ENCODE measurements around the gene ZNF611.
"Not testable (repeated sequence)": the region's sequence is repeated elsewhere in the genome, so short reads cannot be mapped to it uniquely, and the experiment has no call there.

Gene ZNF611

DNA sequence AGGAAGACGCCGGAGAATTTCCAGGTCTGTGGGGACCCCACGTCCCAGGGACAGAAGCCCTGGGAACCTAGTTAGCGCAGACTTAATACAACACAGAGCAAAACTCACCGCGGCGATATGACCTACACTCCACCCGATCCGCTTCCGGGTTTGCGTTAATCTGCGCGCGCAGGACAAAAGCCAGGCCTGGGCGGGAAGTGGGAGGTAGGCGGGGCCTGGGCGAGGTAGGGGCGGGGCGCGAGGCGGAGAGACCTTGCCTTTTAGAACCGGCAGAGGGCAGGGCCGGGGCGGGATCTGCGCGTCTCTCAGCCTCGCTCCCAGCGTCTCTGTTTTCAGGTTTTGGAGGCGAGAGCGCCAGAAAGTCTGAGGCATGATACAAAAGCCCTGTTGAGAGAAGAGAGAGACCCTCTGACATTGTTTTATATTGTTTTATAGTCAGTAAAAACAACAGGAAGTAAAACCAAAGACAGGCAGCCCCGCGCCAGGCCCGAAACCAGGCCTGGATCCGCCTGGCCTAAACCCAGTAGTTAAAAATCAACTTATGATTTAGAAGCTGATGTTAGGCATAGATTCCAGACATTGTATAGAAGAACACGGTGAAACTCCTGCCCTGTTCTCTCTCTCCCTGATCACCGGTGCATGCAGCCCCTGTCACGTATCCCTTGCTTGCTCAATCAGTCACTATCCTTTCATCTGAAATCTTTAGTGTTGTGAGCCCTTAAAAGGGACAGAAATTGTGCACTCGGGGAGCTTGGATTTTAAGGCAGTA, at the start of gene ZNF611:
Gene ZNF611 (minus strand): TSS at position 152 of the 769 bp plus-strand sequence. CDS start 19,150 bp downstream, outside the sequence.
- peak; percentile 37 to 98 (median 92) for DNase-seq

DNA sequence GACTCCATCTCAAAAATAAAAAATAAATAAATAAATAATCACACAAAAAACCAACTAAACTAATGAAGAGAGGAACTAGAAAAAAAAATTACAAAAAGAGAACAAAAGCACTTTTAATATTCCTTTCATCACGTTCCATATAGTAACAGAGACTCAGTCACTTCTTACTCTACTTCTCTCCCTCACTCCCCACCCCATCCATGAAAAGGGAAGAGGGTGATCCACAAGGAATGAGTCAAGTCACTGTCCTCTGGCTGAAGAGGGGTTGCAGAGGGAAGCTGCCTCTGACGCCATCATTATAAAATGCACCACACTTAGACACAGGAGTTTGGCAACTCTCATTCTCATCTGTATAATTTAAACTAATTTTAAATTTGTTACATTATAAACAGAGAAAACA, 48.0 kb upstream of the ZNF611 start:
- DNase-seq, result not testable (repeated sequence)

DNA sequence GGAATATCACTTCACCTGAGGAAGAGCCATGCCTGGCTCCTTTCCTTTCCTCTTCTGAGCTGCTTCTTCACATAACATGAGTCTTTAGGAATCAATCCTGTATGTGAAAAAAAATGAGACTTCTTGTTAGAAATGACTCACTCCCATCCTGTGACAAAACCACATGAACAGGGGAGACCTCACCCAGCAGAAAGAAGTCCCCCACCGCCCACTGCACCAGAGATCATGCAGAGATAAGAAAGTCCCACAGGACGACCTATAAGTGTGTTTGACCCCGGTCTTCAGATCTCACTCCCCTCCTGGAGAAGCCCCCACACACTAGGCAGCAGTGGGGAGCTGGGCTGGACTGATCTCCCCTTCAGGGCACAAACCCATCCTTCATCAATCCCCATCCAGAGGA, 44.0 kb upstream of the ZNF611 start:
- DNase-seq, result no peak

DNA sequence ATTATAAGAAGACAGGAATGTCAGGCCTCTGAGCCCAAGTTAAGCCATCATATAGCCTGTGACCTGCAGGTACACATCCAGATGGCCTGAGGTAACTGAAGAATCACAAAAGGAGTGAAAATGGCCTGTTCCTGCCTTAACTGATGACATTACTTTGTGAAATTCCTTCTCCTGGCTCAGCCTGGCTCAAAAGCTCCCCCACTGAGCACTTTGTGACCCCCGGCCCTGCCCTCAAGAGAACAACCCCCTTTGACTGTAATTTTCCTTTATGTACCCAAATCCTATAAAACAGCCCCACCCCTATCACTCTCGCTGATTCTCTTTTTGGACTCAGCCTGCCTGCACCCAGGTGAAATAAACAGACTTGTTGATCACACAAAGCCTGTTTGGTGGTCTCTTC, 21.6 kb upstream of the ZNF611 start:
- not testable (repeated sequence) for DNase-seq

DNA sequence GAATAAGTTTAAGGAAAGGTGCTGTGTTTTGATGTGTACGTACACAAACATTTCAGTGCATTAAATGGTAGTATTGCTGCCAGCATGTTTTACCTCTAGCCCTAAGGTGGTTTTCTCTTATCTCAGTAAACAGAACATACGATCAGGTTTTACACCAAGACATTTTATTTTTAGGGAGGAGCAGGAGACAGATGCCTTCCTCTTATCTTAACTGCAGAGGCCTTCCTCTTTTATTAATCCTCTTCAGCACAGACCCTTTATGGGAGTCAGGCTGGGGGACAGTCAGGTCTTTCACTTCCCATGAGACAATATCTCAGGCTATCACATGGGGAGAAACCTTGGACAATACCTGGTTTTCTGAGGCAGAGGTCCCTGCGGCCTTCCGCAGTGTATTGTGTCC, 14.9 kb upstream of the ZNF611 start:
- DNase-seq, result no peak

DNA sequence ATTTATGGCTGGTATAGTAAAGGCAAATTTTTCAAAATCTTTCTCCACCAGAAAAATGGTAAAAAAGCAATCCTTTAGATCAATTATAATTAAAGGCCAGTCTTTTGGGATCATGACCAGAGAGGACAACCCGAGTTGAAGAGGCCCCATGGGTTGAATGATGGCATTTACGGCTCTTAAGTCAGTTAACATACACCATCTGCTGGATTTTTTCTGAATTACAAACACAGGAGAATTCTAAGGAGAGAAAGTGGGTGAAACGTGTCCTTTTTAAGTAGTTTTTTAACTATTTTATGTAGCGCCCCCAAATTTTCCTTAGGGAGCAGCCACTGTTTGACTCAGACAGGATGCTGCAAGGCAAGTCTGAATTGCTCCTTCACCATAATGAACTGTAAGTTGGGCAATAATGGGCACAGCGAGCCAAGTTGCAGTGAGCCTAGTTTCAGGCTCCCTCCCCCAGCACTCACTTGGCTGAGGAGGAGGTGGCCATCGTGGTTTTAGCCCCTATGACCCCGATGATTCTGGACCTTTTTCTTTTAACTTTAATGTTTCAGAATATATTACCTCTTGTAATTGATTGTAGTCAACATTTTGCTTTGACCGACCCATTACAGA, 13.6 kb upstream of the ZNF611 start:
- peak in 5 of 56 donors; percentile 0 to 41 (median 7) for DNase-seq

DNA sequence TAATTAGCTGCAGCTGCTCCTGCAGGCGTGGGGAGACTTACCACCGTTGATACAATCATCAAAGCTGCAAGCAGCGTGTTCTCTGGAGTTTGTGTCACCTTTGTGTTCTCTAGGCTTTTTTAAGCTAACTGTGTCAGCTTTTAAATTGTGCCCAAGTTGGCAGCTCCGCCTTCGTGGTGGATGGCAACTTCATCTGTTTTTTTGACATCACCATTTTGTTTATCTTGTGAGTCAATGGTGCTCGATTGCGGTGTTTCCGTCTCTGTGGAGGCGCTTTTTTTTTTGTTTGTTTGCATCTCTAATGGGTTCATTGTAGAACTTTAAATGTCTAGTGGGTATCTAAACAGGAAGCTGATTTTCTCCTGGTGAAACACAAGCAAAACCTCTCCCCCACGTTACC, 11.1 kb upstream of the ZNF611 start:
- not testable (repeated sequence) for DNase-seq

DNA sequence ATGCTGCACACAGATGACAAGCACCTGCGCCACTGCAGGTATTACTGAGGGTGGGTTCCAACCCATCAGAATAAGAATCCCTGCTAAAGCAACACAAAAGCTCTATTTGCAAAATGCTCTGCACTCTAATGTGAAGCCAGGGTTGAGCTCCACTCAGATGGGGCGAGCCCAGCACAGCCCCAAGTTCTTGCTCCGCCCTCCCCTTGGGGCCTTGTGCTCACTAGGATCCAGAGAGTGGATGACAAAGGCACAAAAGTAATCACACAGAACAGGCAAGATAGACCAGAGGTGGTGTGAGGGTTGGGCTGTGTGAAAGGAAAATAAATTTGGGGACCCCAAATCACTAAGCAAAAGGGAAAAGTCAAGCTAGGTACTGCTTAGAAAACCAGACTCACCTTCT, 8.2 kb upstream of the ZNF611 start:
- DNase-seq, result no peak

DNA sequence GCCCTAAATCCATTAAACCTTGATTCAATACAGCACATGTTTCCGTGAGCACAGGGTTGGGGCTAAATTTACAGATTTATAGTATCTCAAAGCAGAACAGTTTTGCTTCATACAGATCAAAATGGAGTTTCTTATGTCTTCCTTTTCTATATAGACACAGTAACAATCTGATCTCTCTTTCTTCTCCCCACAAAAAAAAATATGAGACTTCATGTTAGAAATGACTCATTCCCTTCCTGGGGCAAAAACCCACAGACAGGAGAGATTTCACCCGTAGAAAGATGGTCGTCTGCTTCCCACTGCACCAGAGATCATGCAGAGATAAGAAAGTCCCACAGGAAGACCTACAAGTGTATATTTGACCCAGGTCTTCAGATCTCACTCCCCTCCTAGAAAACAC, 7.7 kb upstream of the ZNF611 start:
- DNase-seq, result no peak

DNA sequence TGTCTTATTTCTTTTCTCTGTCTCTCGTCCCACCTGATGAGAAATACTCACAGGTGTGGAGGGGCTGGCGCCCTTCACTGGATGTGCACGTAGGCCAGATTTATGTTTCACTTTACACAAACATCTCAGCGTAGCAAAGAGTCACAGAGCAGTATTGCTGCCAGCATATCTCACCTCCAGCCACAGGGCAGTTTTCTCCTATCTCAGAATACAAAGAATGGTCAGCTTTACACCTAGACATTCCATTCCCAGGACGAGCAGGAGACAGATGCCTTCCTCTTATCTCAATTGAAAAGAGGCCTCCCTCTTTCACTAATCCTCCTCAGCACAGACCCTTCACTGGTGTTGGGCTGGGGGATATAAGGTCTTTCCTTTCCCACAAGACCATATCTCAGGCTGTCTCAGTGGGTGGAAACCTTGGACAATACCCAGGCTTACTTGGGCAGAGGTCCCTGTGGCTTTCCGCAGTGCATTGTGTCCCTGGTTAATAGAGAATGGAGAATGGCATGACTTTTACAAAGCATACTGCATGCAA, 7.2 kb upstream of the ZNF611 start:
- DNase-seq, result no peak

DNA sequence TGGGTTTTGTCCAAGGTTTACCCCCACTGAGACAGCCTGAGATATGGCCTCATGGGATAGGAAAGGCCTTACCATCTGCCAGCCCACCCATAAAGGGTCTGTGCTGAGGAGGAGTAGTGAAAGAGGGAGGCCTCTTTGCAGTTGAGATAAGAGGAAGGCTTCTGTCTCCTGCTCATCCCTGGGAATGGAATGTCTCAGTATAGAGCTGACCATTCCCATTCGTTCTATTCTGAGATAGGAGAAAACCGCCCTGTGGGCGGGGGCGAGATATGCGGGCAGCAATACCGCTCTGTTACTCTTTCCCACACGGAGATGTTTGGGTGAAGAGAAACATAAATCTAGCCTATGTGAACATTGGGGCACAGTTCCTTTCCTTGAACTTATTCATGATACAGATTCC, 6.5 kb upstream of the ZNF611 start:
- not testable (repeated sequence) for DNase-seq

DNA sequence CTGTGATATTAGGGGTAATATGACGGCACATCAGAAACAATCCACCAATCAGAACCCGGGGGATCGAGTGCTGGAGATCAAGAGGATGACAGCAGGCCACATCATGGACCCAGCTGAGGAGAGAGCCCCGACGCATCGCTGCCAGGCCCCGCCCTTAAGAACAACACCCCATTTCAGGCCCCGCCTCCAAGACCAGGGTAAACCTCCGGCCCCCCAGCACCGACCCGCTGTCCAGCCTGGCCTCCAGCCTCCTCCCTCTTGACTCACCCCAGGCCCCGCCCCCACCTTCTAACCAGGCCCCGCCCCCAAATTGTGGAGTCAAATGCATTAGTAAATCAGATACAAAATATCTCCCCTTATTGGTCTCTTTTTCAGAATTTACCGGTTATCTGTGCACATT, 4.7 kb upstream of the ZNF611 start:
- no peak for DNase-seq

DNA sequence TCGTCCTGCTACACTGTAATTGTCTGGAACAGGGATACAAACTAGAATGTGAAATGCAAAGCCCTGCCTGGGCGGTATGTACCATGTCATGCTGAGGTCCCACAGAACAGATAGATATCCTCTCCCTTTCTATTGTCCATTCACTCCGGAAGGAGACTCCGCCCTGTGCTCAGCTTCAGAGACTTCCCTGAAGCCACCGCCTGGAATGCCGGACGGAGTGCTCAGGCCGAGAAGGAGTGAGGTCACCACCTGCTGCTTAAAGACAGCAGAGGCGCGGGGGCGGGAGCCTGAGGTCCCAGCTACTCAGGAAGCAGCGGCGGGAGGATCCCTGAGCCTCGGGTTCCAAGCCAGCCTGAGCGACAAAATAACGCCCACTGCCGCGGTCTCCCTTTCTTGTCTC, 890 bp upstream of the ZNF611 start:
- peak in 14 of 56 donors; percentile 1 to 46 (median 12) for DNase-seq

DNA sequence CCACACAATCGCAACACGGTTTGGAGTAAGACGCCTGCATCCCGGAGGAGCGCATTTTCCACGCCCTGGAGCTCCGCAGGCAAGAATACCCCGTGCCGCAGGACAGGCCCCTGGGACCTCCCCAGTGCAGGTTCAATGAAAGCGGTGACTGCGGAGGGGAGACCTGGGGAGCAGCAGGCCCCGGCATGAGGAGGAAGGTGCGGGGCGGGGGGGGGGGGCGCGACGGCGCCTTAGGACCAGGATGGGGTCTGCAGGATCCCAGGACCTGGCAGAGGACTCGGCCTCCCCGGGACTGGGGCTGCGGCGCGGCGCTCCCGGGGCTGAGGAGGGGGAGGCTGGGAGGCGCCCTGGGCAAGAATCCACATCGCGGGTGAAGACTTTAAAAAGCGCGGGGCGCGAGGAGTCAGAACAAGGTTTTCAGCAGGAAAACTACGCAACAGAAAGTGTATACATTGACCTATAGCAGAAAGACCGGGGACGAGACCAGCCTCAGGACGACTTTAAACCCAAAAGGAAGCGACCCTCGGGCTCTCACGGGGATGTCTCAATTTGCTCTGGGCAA, 432 bp downstream of the ZNF611 start:
- DNase-seq, result peak in 13 of 56 donors; percentile 17 to 51 (median 34)

DNA sequence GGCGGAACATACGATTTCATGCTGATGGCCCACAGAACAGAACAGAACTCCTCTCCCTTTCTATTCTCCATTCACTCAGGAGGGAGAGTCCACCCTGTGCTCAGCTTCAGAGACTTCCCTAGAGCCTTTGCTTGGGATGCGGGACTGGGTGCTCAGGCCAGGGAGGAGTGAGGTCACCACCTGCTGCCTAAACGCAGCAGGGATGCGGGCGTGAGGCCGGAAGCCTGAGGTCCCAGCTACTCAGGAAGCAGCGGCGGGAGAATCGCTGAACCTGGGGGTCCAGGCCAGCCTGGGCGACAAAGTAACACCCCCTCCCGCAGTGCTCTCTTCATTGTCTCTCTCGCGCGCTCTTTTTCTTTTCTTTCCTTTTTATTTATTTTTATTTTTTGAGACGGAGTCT, 8.8 kb downstream of the ZNF611 start:
- DNase-seq, result not testable (repeated sequence)

DNA sequence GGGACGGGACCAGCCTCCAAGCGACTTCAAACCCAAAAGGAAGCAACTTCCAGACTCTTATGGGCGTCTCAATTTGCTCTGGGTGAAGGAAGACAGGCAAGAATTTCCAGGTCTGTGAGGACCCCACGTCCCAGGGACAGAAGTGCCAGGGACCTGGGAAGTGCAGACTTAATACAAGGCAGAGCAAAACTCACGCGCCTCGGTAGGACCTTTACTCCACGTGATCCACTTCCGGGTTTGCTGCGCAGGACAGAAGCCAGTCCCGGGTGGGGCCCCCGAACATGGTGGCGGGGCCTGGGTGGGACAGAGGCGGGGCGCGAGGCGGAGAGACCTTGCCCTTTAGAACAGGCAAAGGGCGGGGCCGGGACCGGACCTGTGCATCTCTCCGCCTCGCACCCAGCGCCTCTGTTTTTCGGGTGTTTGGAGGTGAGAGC, 9.3 kb downstream of the ZNF611 start:
- DNase-seq, result no peak

DNA sequence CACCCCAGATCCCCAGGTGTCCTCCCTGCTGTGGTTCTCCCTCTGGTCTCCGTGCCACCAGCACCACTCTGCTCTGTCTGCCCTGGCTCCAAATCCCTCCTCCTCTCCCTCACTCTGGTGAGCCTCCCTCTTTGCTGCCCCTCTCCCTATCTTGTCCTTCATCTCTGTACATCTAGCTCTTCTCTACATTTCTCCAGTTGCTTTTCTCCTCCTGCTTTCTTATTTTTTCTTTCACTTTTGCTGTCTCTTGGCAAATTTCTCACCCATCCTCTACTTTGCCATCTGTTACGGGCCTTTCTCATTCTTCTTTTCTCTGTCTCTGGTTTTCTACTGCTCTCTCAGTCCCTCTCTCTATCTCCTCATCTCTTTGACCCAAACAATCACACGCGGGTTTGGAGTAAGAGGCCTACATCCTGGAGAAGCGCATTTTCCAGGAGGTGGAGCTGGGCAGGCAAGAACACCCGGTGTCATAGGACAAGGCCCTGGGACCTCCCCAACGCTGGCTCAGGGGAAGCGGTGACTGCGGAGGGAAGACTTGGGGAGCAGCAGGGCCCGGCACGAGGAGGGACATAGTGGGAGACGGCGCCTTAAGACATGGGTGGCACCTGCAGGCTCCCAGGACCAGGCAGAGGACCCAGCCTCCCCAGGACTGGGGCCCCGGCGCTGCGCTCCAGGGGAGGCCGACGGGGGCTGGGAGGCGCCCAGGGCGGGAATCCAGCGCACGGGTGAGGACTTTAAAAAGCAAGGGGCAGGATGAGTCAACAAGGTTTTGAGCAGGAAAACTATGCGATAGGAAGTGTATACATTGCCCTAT, 9.9 kb downstream of the ZNF611 start:
- DNase-seq, result no peak

DNA sequence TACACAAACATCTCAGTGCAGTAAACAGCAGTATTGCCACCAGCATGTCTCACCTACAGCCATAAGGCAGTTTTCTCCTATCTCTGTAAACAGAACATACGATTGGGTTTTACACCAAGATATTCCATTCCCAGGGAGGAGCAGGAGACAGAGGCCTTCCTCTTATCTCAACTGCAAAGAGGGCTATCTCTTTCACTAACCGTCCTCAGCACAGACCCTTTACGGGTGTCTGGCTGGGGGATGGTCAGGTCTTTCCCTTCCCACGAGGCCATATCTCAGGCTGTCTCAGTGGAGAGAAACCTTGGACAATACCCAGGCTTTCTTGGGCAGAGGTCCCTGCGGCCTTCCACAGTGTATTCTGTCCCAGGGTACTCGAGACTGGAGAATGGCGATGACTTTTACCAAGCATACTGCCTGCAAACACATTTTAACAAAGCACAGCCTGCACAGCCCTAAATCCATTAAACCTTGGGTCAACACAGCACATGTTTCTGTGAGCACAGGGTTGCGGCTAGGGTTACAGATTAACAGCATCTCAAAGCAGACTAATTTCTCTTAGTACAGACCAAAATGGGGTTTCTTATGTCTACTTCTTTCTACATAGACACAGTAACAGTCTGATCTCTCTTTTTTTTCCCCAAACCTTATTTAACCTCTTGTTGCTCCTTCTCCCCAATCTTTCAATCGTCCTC, 10.8 kb downstream of the ZNF611 start:
- DNase-seq, result not testable (repeated sequence)

DNA sequence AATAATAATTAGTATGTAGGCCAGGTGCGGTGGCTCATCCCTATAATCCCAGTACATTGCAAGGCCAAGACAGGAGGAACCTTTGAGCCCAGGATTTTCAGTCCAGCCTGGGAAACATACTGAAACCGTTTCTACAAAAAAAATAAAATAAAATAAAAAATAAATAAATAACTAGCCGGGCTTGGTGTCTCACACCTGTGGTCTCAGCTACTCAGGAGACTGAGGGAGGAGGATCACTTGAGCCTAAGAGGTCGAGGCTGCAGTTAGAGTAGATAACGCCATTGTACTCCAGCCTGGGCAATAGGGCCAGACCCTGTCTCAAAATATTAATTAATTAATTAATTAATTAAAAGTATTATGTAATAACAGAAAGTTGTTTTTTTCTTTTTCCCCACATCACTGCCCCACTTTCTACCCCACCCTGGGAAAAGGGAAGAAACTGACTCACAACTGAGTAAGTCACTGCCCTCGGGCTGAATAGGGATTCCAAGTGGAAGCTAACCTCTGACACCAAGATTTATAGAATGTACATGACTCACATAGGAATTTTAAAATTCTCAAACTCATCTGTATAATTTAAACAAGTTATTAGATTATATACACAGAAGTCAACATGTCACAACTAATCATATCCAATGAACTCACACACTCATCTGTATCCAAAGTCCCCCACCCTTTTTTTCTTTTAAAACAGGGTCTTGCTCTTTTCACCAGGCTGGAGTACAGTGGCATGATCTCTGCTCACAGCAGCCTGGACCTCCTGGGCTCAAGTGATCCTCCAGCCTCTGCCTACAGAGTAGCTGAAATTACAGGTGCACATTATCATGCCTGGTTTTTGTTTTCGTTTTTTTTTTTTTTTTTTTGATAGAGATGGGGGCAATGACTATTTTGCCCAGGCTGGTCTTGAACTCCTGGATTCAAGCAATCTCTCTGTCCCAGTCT, 12.5 kb downstream of the ZNF611 start:
- no peak for DNase-seq

DNA sequence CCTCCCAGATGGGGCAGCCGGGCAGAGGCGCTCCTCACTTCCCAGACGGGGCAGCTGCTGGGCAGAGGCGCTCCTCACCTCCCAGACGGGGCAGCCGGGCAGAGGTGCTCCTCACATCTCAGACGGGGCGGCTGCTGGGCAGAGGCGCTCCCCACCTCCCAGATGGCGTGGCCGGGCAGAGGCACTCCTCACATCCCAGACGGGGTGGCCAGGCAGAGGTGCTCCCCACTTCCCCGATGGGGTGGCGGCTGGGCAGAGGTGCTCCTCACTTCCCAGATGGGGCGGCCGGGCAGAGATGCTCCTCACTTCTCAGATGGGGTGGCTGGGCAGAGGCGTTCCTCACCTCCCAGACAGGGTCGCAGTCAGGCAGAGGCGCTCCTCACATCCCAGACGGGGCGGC, 14.3 kb downstream of the ZNF611 start:
- DNase-seq, result not testable (repeated sequence)
